GM10266 (cell line): ENCODE measurements around the gene OR12D3.

Experiments
- DNase-seq: peaks from one replicate; pipeline ENCODE4 v3.0.0; 2012; ENCODE audit errors: extremely low spot score
- CTCF ChIP-seq: IDR thresholded peaks from 2 replicates; pipeline ENCODE4 v1.5.1; 2012; ENCODE audit warnings: mild to moderate bottlenecking, low read depth; ENCODE audit not compliant: control insufficient read depth, insufficient read depth; ENCODE audit errors: missing control alignments

OR12D3 gene

GRCh38 chr6:29375191-29375590 is at the start of gene OR12D3:
OR12D3 (minus strand) TSS chr6:29375291; CDS start chr6:29375287, 4 bp downstream.
- no peak for TF ChIP-seq CTCF
- no peak for DNase-seq

- DNase-seq = no peak
- no peak for TF ChIP-seq CTCF
Observed at GRCh38 chr6:29424575-29424974, 49.5 kb upstream of the OR12D3 start.

- no peak for TF ChIP-seq CTCF
- no peak for DNase-seq
Observed at GRCh38 chr6:29424168-29424567, 49.1 kb upstream of the OR12D3 start.

- no peak for DNase-seq
- no peak for TF ChIP-seq CTCF
Observed at GRCh38 chr6:29419516-29419915, 44.4 kb upstream of the OR12D3 start.

GRCh38 chr6:29414588-29414987 is 39.5 kb upstream of the OR12D3 start, which contains the start of gene OR12D1:
OR12D1 (plus strand) TSS chr6:29414928.
- no peak for TF ChIP-seq CTCF
- DNase-seq = no peak

- TF ChIP-seq CTCF = no peak
- DNase-seq = no peak
Observed at GRCh38 chr6:29403801-29404200, 28.7 kb upstream of the OR12D3 start.

GRCh38 chr6:29399525-29399924 is 24.4 kb upstream of the OR12D3 start:
- TF ChIP-seq CTCF = no peak
- DNase-seq = no peak
